ENCODE results near the gene POU2F2. TPM values are rescaled to one million over a fixed set of nuclear protein-coding genes. Genes with fewer than 3 reads are reported as not detected.

The POU2F2 gene
- total RNA-seq, 6 experiments from 2014 or later = 0.18 to 3.0 (median 1.00) TPM

GRCh38 chr19:42159942-42160341 is 27.7 kb upstream of the POU2F2 start:
- Histone ChIP-seq H3K4me1 (peaks cover 0 to 13% (median 5%) of the 10 kb centered on the region in 4 donors), H3K36me3 (no peaks in the 10 kb centered on the region), H3K27ac (no peak overlapping the region), H3K9me3 (no peaks in the 10 kb centered on the region), H3K4me3 (no peak overlapping the region), H3K27me3 (no peaks in the 10 kb centered on the region)
- DNase-seq (no peak), ATAC-seq (no peak)
- intact Hi-C loops (cut with DNase I) = no loop called here
- 75% methylated on average over 6 of the region's 7 CpGs for WGBS (ENCODE audit: insufficient coverage, low coverage, low lambda C conversion rate, missing lambda C conversion rate)
- TF ChIP-seq POLR2A (IDR thresholded peaks at IDR 0.05) (no peak), CTCF (IDR thresholded peaks at IDR 0.05) (no peak)

- Histone ChIP-seq H3K9me3 (no peaks in the 10 kb centered on the region), H3K4me3 (no peak overlapping the region), H3K27me3 (no peaks in the 10 kb centered on the region), H3K27ac (no peak overlapping the region), H3K36me3 (no peaks in the 10 kb centered on the region), H3K4me1 (peaks cover 0 to 13% (median 5%) of the 10 kb centered on the region in 4 donors)
- peak; percentile 59 to 86 (median 82) for ATAC-seq
- TF ChIP-seq CTCF (IDR thresholded peaks at IDR 0.05) = no peak
- no peak for TF ChIP-seq POLR2A (IDR thresholded peaks at IDR 0.05)
- intact Hi-C loops (cut with DNase I) = no loop called here
- no peak for DNase-seq
- WGBS (ENCODE audit: insufficient coverage, low coverage, low lambda C conversion rate, missing lambda C conversion rate) = 29% methylated on average over 2 of the region's 2 CpGs
These were observed 26.7 kb upstream of the POU2F2 start for GRCh38 chr19:42158926-42159325.

- ATAC-seq = no peak
- no peak for DNase-seq
- Histone ChIP-seq H3K4me1 (peaks cover 0 to 13% (median 5%) of the 10 kb centered on the region in 4 donors), H3K9me3 (no peaks in the 10 kb centered on the region), H3K36me3 (no peaks in the 10 kb centered on the region), H3K27ac (no peak overlapping the region), H3K27me3 (peaks cover 0 to 5% of the 10 kb centered on the region in 2 donors), H3K4me3 (no peak overlapping the region)
- WGBS (ENCODE audit: insufficient coverage, low coverage, low lambda C conversion rate, missing lambda C conversion rate) = 94% methylated on average over 3 of the region's 8 CpGs
- TF ChIP-seq CTCF (IDR thresholded peaks at IDR 0.05) (no peak), POLR2A (IDR thresholded peaks at IDR 0.05) (no peak)
- intact Hi-C loops (cut with DNase I) = no loop called here
These were observed 24.3 kb upstream of the POU2F2 start for GRCh38 chr19:42156571-42156970.

- ATAC-seq (no peak), DNase-seq (no peak)
These were observed 23.6 kb upstream of the POU2F2 start for GRCh38 chr19:42155796-42156195.

More at GRCh38 chr19:42155796-42156195, 23.6 kb upstream of the POU2F2 start:
- H3K4me1 ChIP-seq = peaks cover 0 to 13% (median 6%) of the 10 kb centered on the region in 4 donors
- 67% methylated on average over 3 of the region's 10 CpGs for WGBS (ENCODE audit: insufficient coverage, low coverage, low lambda C conversion rate, missing lambda C conversion rate)
- intact Hi-C loops (cut with DNase I) = no loop called here
- no peak overlapping the region for H3K4me3 ChIP-seq
- H3K27ac ChIP-seq = no peak overlapping the region
- H3K27me3 ChIP-seq = peaks cover 0 to 5% of the 10 kb centered on the region in 2 donors
- no peaks in the 10 kb centered on the region for H3K9me3 ChIP-seq
- H3K36me3 ChIP-seq = no peaks in the 10 kb centered on the region
- TF ChIP-seq CTCF (IDR thresholded peaks at IDR 0.05) = no peak
- TF ChIP-seq POLR2A (IDR thresholded peaks at IDR 0.05) = no peak
